Measurements from ENCODE around the gene OMA1.

The OMA1 gene

DNA sequence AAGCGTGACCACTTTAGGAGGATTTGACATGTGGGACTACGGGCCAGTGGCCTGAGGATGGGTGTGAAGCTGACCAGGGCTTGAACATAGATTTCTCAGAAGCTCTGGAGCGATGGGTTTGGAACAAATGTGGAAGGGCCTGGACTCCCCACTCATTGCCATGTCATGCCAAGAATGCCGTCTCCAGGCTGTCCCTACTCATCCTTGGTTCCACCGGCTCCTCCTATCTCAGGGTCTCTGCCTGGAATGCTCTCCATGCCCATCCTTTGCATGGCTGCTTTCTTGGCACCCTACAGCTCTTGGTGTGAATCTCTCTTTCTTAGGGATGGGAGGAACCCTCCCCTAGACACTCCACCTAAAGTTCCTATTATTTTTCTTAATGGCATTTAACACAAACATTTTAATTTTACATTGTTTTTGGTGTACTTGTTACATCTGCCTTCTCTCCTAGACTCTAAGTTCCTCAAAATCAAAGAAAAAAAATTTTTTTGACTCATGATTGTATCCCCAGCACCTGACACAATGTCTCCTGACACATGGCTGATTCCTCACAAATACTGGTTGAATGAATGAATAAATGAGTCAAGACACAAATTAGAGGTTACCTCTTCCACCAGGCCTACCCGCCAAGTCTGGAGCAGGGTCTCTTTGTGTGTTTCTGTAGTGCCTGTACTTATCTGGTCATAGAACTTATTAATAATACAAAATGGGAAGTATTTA is 114.5 kb downstream of the OMA1 start:
- DNase-seq (ENCODE audit: low read depth), result no peak
